Neuronal stem cell (in vitro differentiated cells): ENCODE data around the gene DQX1.

Experiments
- DNase-seq: peaks from one replicate; pipeline ENCODE4 v3.0.0-alpha.2; 2013; ENCODE audit warnings: low spot score
- H2AFZ ChIP-seq: one replicate; pipeline ENCODE4 v1.6.1; 2013; ENCODE audit warnings: mild to moderate bottlenecking, low read length, inconsistent platforms
- H2AK5ac ChIP-seq: 2 replicates; pipeline ENCODE4 v1.6.1; 2013; ENCODE audit warnings: low read depth, mild to moderate bottlenecking, inconsistent platforms, low read length, moderate library complexity, mixed read lengths
- H2BK120ac ChIP-seq: 2 replicates; pipeline ENCODE4 v1.6.1; 2013; ENCODE audit warnings: low read depth, mild to moderate bottlenecking, inconsistent platforms, low read length, moderate library complexity, mixed read lengths
- H2BK12ac ChIP-seq: one replicate; pipeline ENCODE4 v1.6.1; 2013; ENCODE audit warnings: low read length, inconsistent platforms
- H2BK15ac ChIP-seq: 2 replicates; pipeline ENCODE4 v1.6.1; 2013; ENCODE audit warnings: mild to moderate bottlenecking, low read length, inconsistent platforms, mixed read lengths
- H2BK5ac ChIP-seq: one replicate; pipeline ENCODE4 v1.6.1; 2013; ENCODE audit warnings: inconsistent platforms, mild to moderate bottlenecking, low read length, moderate library complexity
- H3K14ac ChIP-seq: one replicate; pipeline ENCODE4 v1.6.1; 2013; ENCODE audit warnings: low read length, inconsistent platforms
- H3K18ac ChIP-seq: 2 replicates; pipeline ENCODE4 v1.6.1; 2013; ENCODE audit warnings: low read length, inconsistent platforms
- H3K23ac ChIP-seq: 2 replicates; pipeline ENCODE4 v1.6.1; 2013; ENCODE audit warnings: low read depth, mild to moderate bottlenecking, mixed read lengths, low read length, inconsistent platforms; ENCODE audit not compliant: poor library complexity
- H3K27ac ChIP-seq: replicated peaks from 3 replicates; pipeline ENCODE4 v1.5.1; 2013; ENCODE audit warnings: low read length, inconsistent platforms
- H3K27me3 ChIP-seq, 3 experiments: 2 replicates each; pipeline ENCODE4 v1.6.1; 2013; ENCODE audit warnings: low read length in 3 of 3, mild to moderate bottlenecking in 2 of 3, inconsistent platforms in 1 of 3, low read depth in 1 of 3, mixed read lengths in 1 of 3, moderate library complexity in 1 of 3; ENCODE audit not compliant: control insufficient read depth in 3 of 3, insufficient read depth in 3 of 3
- H3K36me3 ChIP-seq, 2 donors: replicated peaks in 1 of 2; 2 replicates each; pipeline ENCODE4 v1.6.1; 2013; ENCODE audit warnings: low read length in 2 of 2; ENCODE audit not compliant: control insufficient read depth in 2 of 2, insufficient read depth in 2 of 2
- H3K4ac ChIP-seq: 2 replicates; pipeline ENCODE4 v1.6.1; 2013; ENCODE audit warnings: inconsistent platforms, mild to moderate bottlenecking, low read length, moderate library complexity
- H3K4me1 ChIP-seq, 2 donors: 1 replicate in 1 of 2; 2 replicates in 1 of 2; pipeline ENCODE4 v1.6.1; 2013; ENCODE audit warnings: low read length in 2 of 2, low read depth in 1 of 2; ENCODE audit not compliant: control insufficient read depth in 2 of 2, insufficient read depth in 1 of 2
- H3K4me2 ChIP-seq: one replicate; pipeline ENCODE4 v1.6.1; 2013; ENCODE audit warnings: mild to moderate bottlenecking, low read length, inconsistent platforms; ENCODE audit not compliant: insufficient read depth, poor library complexity, severe bottlenecking
- H3K4me3 ChIP-seq, 2 donors: 2 replicates each; pipeline ENCODE4 v1.5.1; 2013; ENCODE audit warnings: low read length in 2 of 2, mild to moderate bottlenecking in 2 of 2, inconsistent platforms in 1 of 2, moderate library complexity in 1 of 2
- H3K79me1 ChIP-seq: one replicate; pipeline ENCODE4 v1.6.1; 2013; ENCODE audit warnings: low read depth, mild to moderate bottlenecking, inconsistent platforms, low read length, moderate library complexity
- H3K9ac ChIP-seq: one replicate; pipeline ENCODE4 v1.6.1; 2013; ENCODE audit warnings: mild to moderate bottlenecking, low read depth, low read length, inconsistent platforms; ENCODE audit not compliant: poor library complexity
- H3K9me3 ChIP-seq, 2 donors: replicated peaks in 1 of 2; 2 replicates each; pipeline versions ENCODE3 to v1.6.1; 2013; ENCODE audit warnings: low read length in 2 of 2, mild to moderate bottlenecking in 2 of 2, inconsistent platforms in 1 of 2, low read depth in 1 of 2, mixed read lengths in 1 of 2, moderate library complexity in 1 of 2; ENCODE audit not compliant: control insufficient read depth in 2 of 2, insufficient read depth in 1 of 2
- H4K8ac ChIP-seq: one replicate; pipeline ENCODE4 v1.6.1; 2013; ENCODE audit warnings: low read depth, mild to moderate bottlenecking, inconsistent platforms, low read length, moderate library complexity
- H4K91ac ChIP-seq: one replicate; pipeline ENCODE4 v1.6.1; 2013; ENCODE audit warnings: low read length, low read depth, mild to moderate bottlenecking, inconsistent platforms; ENCODE audit not compliant: poor library complexity
- WGBS, 2 donors: extraction: QIAGEN DNeasy Blood & Tissue Kit; methylation state at CpG; one replicate each; pipeline ENCODE4 v1.1.7; 2013; ENCODE audit warnings: missing lambda C conversion rate in 2 of 2, mixed read lengths in 1 of 2; ENCODE audit not compliant: insufficient read length in 2 of 2, insufficient replicate concordance in 1 of 2; ENCODE audit errors: extremely low coverage in 2 of 2; 5-methylcytosine and 5-hydroxymethylcytosine counted together

The DQX1 gene

DNA sequence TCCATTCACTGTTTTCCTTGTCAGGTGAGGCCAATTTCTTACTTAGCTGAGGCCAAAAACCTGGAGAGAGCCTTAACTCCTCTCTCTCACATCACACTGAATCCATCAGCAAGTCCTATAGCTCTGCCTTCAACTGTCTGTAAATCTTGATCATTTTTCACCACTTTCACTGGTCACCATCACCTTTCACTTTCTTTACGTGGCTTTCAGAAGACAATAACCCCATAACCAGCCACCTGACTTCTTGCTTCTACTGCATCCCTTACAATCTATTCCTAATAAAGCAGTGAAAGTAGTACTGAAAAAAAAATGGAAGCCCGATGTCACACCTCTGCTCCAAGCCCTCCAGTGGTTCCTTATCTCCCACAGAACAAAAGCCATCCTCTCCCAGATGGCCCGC lies 20.0 kb upstream of the DQX1 start:
- Histone ChIP-seq H3K79me1 (no peaks in the 10 kb centered on the region), H3K18ac (no peak overlapping the region), H3K27me3 (peaks cover 0 to 32% (median 0%) of the 10 kb centered on the region in 3 experiments), H3K4me1 (peaks cover 0 to 12% of the 10 kb centered on the region in 2 donors), H4K91ac (no peak overlapping the region), H3K23ac (no peak overlapping the region), H3K9ac (no peak overlapping the region), H2AK5ac (no peak overlapping the region), H4K8ac (no peak overlapping the region), H3K27ac (no peak overlapping the region), H3K4ac (no peak overlapping the region), H3K36me3 (peaks cover 4 to 24% of the 10 kb centered on the region in 2 donors), H2BK120ac (no peak overlapping the region), H3K14ac (no peak overlapping the region), H2BK15ac (no peak overlapping the region), H3K4me2 (no peak overlapping the region), H2BK12ac (no peak overlapping the region), H3K9me3 (no peaks in the 10 kb centered on the region), H2AFZ (no peak overlapping the region), H2BK5ac (no peak overlapping the region), H3K4me3 (no peak overlapping the region)
- no CpG with 5 or more reads among the region's 3 CpGs for WGBS, 2 donors
- DNase-seq = no peak

DNA sequence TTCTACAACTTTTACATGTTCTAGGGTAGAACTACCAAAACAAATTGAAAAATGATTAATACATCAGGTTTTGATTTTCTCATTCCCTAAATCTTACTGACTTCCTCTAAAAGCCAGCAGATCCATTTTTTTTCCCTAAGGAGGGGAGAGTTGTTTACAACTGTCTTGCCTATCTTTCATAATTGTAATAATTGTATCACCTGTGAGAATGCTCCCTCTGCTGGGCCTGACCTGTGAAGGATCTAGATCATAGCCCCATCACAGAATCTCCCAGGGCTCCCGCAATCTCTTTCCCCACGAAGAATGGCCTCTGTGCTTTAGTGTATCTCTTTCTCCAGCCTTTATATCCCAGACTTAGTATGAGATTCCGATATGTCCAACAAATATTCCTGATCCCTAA lies 18.6 kb upstream of the DQX1 start:
- Histone ChIP-seq H2BK15ac (no peak overlapping the region), H3K9me3 (no peaks in the 10 kb centered on the region), H2BK5ac (no peak overlapping the region), H3K23ac (no peak overlapping the region), H3K18ac (no peak overlapping the region), H3K4me1 (peaks cover 0 to 8% of the 10 kb centered on the region in 2 donors), H3K9ac (no peak overlapping the region), H3K4me3 (no peak overlapping the region), H2AK5ac (no peak overlapping the region), H3K79me1 (no peaks in the 10 kb centered on the region), H2AFZ (no peak overlapping the region), H3K4me2 (no peak overlapping the region), H3K27ac (no peak overlapping the region), H3K36me3 (peaks cover 0 to 18% of the 10 kb centered on the region in 2 donors), H2BK120ac (no peak overlapping the region), H3K4ac (no peak overlapping the region), H4K91ac (no peak overlapping the region), H4K8ac (no peak overlapping the region), H2BK12ac (no peak overlapping the region), H3K27me3 (peaks cover 0 to 20% (median 0%) of the 10 kb centered on the region in 3 experiments), H3K14ac (no peak overlapping the region)
- no CpG with 5 or more reads among the region's 3 CpGs for WGBS, 2 donors
- no peak for DNase-seq

DNA sequence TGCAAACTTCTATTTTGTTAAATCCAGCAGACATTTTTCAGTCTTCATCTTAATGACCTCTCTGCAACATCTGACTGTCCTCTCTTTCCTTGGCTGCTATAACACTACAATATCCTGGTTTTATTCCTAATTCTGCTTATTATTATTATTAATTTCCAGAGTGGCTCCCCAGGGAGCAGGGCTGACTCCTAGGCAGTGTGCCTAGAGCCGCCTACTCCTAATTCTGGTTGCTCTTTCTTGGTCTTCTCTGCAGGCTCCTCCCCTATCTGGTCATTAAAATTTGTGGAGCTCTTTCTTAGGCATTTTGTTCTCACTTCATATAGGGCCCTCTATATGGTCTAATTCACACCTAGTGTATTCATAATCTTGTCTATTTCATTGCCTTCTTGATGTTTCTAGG lies 16.9 kb upstream of the DQX1 start:
- Histone ChIP-seq H3K9me3 (no peaks in the 10 kb centered on the region), H2BK12ac (no peak overlapping the region), H3K27me3 (peaks cover 0 to 7% (median 0%) of the 10 kb centered on the region in 3 experiments), H3K36me3 (peaks cover 0 to 11% of the 10 kb centered on the region in 2 donors), H3K9ac (no peak overlapping the region), H2BK5ac (no peak overlapping the region), H4K91ac (no peak overlapping the region), H3K14ac (no peak overlapping the region), H2BK15ac (no peak overlapping the region), H3K4me3 (no peak overlapping the region), H3K27ac (no peak overlapping the region), H3K18ac (no peak overlapping the region), H3K79me1 (no peaks in the 10 kb centered on the region), H3K4ac (no peak overlapping the region), H3K23ac (no peak overlapping the region), H2AFZ (no peak overlapping the region), H2AK5ac (no peak overlapping the region), H2BK120ac (no peak overlapping the region), H3K4me1 (no peaks in the 10 kb centered on the region), H4K8ac (no peak overlapping the region), H3K4me2 (no peak overlapping the region)
- no peak for DNase-seq
- WGBS, 2 donors = no CpG with 5 or more reads among the region's 1 CpG

DNA sequence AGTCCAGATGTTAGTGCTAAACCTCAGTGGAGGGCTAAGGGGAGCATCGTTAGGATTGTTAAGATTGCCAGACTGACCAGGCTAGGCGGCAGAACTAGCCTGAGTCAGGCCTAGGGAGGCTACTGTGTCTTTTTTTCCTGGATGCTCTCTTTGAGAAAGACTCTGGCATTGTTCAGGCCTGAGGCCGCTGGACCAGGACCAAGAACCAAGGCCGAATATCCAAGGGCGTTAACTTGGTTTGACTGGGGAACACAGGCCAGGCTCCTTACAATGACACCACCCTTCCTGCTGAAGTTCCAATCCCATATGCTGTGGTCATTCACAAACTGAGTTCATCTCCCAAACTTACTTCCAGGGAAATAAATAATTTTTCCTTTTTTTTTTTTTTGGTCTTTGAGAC lies 14.3 kb upstream of the DQX1 start:
- Histone ChIP-seq H3K27me3 (no peaks in the 10 kb centered on the region), H2BK120ac (no peak overlapping the region), H2BK12ac (no peak overlapping the region), H3K27ac (no peak overlapping the region), H3K23ac (no peak overlapping the region), H2AFZ (no peak overlapping the region), H3K4me3 (no peak overlapping the region), H3K4ac (no peak overlapping the region), H3K9ac (no peak overlapping the region), H3K14ac (no peak overlapping the region), H3K36me3 (peaks cover 0 to 16% of the 10 kb centered on the region in 2 donors), H3K9me3 (no peaks in the 10 kb centered on the region), H2BK5ac (no peak overlapping the region), H2BK15ac (no peak overlapping the region), H4K91ac (no peak overlapping the region), H3K18ac (no peak overlapping the region), H3K79me1 (no peaks in the 10 kb centered on the region), H4K8ac (no peak overlapping the region), H2AK5ac (no peak overlapping the region), H3K4me2 (no peak overlapping the region), H3K4me1 (no peaks in the 10 kb centered on the region)
- no peak for DNase-seq
- WGBS, 2 donors = no CpG with 5 or more reads among the region's 5 CpGs
